Neural crest cell (in vitro differentiated cells): ENCODE data around the gene TAAR6. TPM values are rescaled to one million over a fixed set of nuclear protein-coding genes. Genes with fewer than 3 reads are reported as not detected.
"Not testable (repeated sequence)": the region's sequence is repeated elsewhere in the genome, so short reads cannot be mapped to it uniquely, and the experiment has no call there.

Source experiments
- DNase-seq: peaks from one replicate; pipeline ENCODE4 v3.0.0; 2021; ENCODE audit warnings: low read depth, mixed read lengths, low spot score
- H3K27ac Mint-ChIP-seq: one replicate; pipeline ENCODE4 v1.8.0; 2021; ENCODE audit warnings: mild to moderate bottlenecking, mixed read lengths; ENCODE audit not compliant: unreplicated experiment
- H3K27me3 Mint-ChIP-seq: 2 replicates; pipeline ENCODE4 v1.8.0; 2021; ENCODE audit warnings: low read depth, mild to moderate bottlenecking, mixed read lengths
- H3K36me3 Mint-ChIP-seq: 2 replicates; pipeline ENCODE4 v1.8.0; 2021; ENCODE audit warnings: low read depth, mild to moderate bottlenecking, mixed read lengths
- H3K4me1 Mint-ChIP-seq: 2 replicates; pipeline ENCODE4 v1.8.0; 2021; ENCODE audit warnings: mixed read lengths
- H3K4me3 Mint-ChIP-seq: one replicate; pipeline ENCODE4 v1.8.0; 2021; ENCODE audit warnings: mild to moderate bottlenecking, mixed read lengths
- H3K9me3 Mint-ChIP-seq: 2 replicates; pipeline ENCODE4 v1.8.0; 2021; ENCODE audit warnings: mixed read lengths
- total RNA-seq: library from RNA; stranded (reverse); gene quantifications from 2 replicates; pipeline ENCODE4 v1.2.1, GENCODE V29; 2021
- TF ChIP-seq, protein P1 (sequence below): fragments of 200-600 bp; sonication (generic); conservative IDR thresholded peaks from 2 replicates; pipeline ENCODE4 v1.5.0; 2021; ENCODE audit warnings: antibody characterized with exemption, mild to moderate bottlenecking

Gene TAAR6
- total RNA-seq, 1 donor from 2014 or later: not detected

DNA sequence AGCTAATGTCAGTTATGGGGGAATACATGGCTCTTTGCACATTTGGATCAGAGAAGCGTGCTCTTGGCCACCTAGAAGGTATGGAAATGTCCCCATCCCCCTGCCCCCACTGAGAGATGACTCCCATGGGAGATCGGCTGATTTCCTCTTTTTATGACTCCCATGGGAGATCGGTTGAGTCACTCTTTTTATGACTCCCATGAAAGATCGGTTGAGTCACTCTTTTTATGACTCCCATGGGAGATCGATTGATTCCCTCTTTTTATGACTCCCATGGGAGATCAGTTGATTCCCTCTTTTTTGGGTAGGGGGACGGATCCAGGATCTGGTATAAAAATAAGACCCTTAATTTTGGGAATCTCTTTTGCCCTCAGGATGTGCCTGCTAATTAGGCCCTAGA lies 42.3 kb upstream of the TAAR6 start:
- H3K27ac Mint-ChIP-seq: no peak overlapping the region
- H3K27me3 Mint-ChIP-seq: peaks cover 5% of the 10 kb centered on the region
- no peak overlapping the region for H3K4me3 Mint-ChIP-seq
- DNase-seq: no peak
- H3K4me1 Mint-ChIP-seq: peaks cover 9% of the 10 kb centered on the region
- H3K9me3 Mint-ChIP-seq: peaks cover 14% of the 10 kb centered on the region
- H3K36me3 Mint-ChIP-seq: no peaks in the 10 kb centered on the region
- TF ChIP-seq, protein P1, sequence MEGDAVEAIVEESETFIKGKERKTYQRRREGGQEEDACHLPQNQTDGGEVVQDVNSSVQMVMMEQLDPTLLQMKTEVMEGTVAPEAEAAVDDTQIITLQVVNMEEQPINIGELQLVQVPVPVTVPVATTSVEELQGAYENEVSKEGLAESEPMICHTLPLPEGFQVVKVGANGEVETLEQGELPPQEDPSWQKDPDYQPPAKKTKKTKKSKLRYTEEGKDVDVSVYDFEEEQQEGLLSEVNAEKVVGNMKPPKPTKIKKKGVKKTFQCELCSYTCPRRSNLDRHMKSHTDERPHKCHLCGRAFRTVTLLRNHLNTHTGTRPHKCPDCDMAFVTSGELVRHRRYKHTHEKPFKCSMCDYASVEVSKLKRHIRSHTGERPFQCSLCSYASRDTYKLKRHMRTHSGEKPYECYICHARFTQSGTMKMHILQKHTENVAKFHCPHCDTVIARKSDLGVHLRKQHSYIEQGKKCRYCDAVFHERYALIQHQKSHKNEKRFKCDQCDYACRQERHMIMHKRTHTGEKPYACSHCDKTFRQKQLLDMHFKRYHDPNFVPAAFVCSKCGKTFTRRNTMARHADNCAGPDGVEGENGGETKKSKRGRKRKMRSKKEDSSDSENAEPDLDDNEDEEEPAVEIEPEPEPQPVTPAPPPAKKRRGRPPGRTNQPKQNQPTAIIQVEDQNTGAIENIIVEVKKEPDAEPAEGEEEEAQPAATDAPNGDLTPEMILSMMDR: no peak

DNA sequence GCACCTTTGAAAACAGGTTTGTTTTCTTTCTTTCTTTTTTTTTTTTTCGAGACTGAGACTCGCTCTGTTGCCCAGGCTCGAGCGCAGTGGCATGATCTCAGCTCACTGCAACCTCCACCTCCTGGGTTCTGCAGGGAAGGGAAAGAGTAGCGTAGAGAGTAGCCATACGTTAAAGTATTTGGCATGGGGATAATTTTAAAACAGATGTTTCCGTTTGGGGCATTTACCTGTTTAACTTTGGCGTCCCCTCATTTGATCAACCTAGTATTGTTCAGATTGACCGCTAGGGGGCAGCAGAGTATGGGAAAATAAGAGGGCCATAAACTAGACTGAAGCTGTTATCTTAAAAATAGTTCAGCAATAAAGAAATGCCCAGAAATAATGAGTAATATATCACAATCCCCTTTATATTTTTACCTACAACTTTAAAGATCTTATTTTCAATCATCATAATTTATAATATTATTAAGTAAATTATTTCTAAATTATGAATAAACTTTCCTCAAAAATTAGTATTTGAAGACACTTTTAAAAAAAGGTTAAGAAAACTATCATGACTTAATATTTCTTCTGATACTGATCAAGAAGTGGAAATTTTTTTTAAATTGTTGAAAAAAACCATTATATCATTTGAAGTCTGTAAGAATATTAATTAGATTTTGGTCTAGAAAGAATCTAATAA lies 39.7 kb upstream of the TAAR6 start:
- H3K9me3 Mint-ChIP-seq: peaks cover 16% of the 10 kb centered on the region
- H3K27ac Mint-ChIP-seq: no peak overlapping the region
- peak overlapping the region; percentile 4 for H3K4me3 Mint-ChIP-seq
- peaks cover 9% of the 10 kb centered on the region for H3K4me1 Mint-ChIP-seq
- peak; percentile 74 for DNase-seq
- peaks cover 5% of the 10 kb centered on the region for H3K27me3 Mint-ChIP-seq
- peaks cover 9% of the 10 kb centered on the region for H3K36me3 Mint-ChIP-seq
- TF ChIP-seq, protein P1: peak; percentile 94

DNA sequence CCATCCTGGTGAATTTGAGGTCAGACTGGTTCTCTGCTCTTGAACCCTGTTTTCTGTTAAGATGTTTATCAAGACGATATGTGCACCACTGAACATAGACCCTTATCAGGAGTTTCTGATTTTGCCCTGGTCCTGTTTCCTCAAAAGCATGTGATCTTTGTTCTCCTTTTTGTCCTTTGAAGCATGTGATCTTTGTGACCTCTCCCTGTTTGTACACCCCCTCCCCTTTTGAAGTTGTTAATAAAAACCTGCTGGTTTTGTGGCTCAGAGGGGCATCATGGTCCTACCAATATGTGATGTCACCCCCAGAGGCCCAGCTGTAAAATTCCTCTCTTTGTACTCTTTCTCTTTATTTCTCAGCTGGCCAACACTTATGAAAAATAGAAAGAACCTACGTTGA lies 35.6 kb upstream of the TAAR6 start:
- not testable (repeated sequence) for H3K4me3 Mint-ChIP-seq, H3K4me1 Mint-ChIP-seq, DNase-seq, H3K27ac Mint-ChIP-seq, H3K27me3 Mint-ChIP-seq
- H3K36me3 Mint-ChIP-seq: peaks cover 12% of the 10 kb centered on the region
- H3K9me3 Mint-ChIP-seq: peaks cover 20% of the 10 kb centered on the region

DNA sequence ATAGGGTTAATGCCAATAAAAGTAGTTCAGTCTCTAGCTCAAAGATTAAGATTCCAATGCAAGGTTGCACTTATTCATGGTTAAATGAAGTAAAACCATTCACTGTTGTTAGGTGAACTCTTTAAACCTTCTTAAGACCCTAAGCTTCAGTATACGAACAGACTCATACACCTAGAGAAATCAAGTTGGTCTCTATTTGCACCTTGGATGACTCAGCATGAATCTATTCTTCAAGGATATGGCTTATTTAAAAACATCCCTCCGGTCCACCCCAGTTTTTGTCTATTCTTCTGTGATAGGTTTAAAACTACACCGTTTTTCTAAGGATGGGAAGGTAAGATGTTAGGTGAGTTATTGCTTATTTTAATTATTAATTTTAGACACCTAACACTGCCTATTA lies 33.0 kb upstream of the TAAR6 start:
- TF ChIP-seq, protein P1: no peak
- no peaks in the 10 kb centered on the region for H3K4me1 Mint-ChIP-seq
- H3K9me3 Mint-ChIP-seq: peaks cover 11% of the 10 kb centered on the region
- peaks cover 12% of the 10 kb centered on the region for H3K36me3 Mint-ChIP-seq
- no peaks in the 10 kb centered on the region for H3K27me3 Mint-ChIP-seq
- no peak for DNase-seq
- no peak overlapping the region for H3K4me3 Mint-ChIP-seq
- H3K27ac Mint-ChIP-seq: no peak overlapping the region

DNA sequence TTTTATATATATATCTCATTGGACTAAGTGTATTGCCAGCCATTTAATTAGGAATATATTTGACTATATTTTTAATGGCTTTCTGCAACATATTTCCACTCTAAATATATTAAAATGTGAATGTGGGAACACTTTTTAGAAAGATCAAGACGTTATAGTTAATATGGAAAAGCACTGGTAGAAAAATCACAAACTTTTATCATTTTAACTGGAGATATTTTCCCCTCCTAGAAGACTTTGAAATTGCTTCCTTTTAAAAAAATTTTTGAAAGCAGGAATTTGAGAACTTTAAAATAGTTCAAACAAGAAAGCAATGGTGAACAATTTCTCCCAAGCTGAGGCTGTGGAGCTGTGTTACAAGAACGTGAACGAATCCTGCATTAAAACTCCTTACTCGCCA lies 32.1 kb upstream of the TAAR6 start, which contains the start of gene TAAR9:
TSS of gene TAAR9 (plus strand) at position 301 of the 400 bp plus-strand sequence. CDS start at position 314, 13 bp downstream.
- H3K36me3 Mint-ChIP-seq: peaks cover 12% of the 10 kb centered on the region
- H3K9me3 Mint-ChIP-seq: peaks cover 11% of the 10 kb centered on the region
- no peak for DNase-seq
- no peak within 1 kb of the TSS for H3K27ac Mint-ChIP-seq
- TF ChIP-seq, protein P1: no peak
- no peaks in the 10 kb centered on the region for H3K27me3 Mint-ChIP-seq
- H3K4me1 Mint-ChIP-seq: no peaks in the 10 kb centered on the region
- no peak within 1 kb of the TSS for H3K4me3 Mint-ChIP-seq

DNA sequence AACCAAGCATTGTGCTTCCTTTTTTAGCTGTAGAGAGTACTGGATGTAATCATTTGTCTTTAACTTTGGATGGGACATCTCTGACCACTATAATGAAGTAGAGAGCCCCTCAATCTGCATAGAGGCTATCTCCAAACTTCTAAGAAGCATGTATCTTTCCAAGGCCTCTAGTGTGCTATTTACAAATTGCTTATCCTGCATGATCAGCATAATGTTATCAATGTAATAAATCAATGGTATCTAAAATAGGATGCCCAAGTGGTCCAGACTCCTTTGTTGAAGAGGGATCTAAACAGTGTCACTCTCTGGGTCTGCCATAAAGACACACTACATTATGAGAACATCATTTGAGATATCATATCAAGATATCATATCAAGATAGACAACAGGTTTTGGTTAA lies 25.3 kb upstream of the TAAR6 start:
- H3K27ac Mint-ChIP-seq: no peak overlapping the region
- no peaks in the 10 kb centered on the region for H3K4me1 Mint-ChIP-seq
- H3K36me3 Mint-ChIP-seq: no peaks in the 10 kb centered on the region
- TF ChIP-seq, protein P1: no peak
- no peaks in the 10 kb centered on the region for H3K9me3 Mint-ChIP-seq
- H3K4me3 Mint-ChIP-seq: no peak overlapping the region
- no peaks in the 10 kb centered on the region for H3K27me3 Mint-ChIP-seq
- DNase-seq: no peak
